ENCODE results near the gene KIAA0513.

Gene KIAA0513

GRCh38 chr16:85074225-85074914 lies 46.8 kb downstream of the KIAA0513 start:
- DNase-seq (ENCODE audit: low spot score): no peak

- DNase-seq (ENCODE audit: low spot score): no peak
Observed at GRCh38 chr16:85075236-85075924, 47.8 kb downstream of the KIAA0513 start.

GRCh38 chr16:85077039-85077438 lies 49.4 kb downstream of the KIAA0513 start:
- DNase-seq (ENCODE audit: low spot score): no peak

- no peak for DNase-seq (ENCODE audit: low spot score)
Observed at GRCh38 chr16:85077576-85078125, 50.1 kb downstream of the KIAA0513 start.

GRCh38 chr16:85078226-85078625 lies 50.6 kb downstream of the KIAA0513 start:
- no peak for DNase-seq (ENCODE audit: low spot score)

GRCh38 chr16:85078952-85079351 lies 51.4 kb downstream of the KIAA0513 start:
- DNase-seq (ENCODE audit: low spot score): no peak

- no peak for DNase-seq (ENCODE audit: low spot score)
Observed at GRCh38 chr16:85079785-85080570, 52.4 kb downstream of the KIAA0513 start.

- DNase-seq (ENCODE audit: low spot score): no peak
Observed at GRCh38 chr16:85081038-85081437, 53.4 kb downstream of the KIAA0513 start.

- DNase-seq (ENCODE audit: low spot score): no peak
Observed at GRCh38 chr16:85081765-85082164, 54.2 kb downstream of the KIAA0513 start.

- DNase-seq (ENCODE audit: low spot score): no peak
Observed at GRCh38 chr16:85082173-85083050, 54.8 kb downstream of the KIAA0513 start.

GRCh38 chr16:85083051-85083639 lies 55.5 kb downstream of the KIAA0513 start:
- no peak for DNase-seq (ENCODE audit: low spot score)

GRCh38 chr16:85084841-85085510 lies 57.4 kb downstream of the KIAA0513 start:
- no peak for DNase-seq (ENCODE audit: low spot score)

GRCh38 chr16:85085721-85086120 lies 58.1 kb downstream of the KIAA0513 start:
- no peak for DNase-seq (ENCODE audit: low spot score)

- DNase-seq (ENCODE audit: low spot score): peak; percentile 79
Observed at GRCh38 chr16:85086347-85087291, 59.0 kb downstream of the KIAA0513 start.

GRCh38 chr16:85087899-85088569 lies 60.4 kb downstream of the KIAA0513 start:
- DNase-seq (ENCODE audit: low spot score): no peak

- DNase-seq (ENCODE audit: low spot score): no peak
Observed at GRCh38 chr16:85088570-85089199, 61.1 kb downstream of the KIAA0513 start.

GRCh38 chr16:85089525-85089924 lies 61.9 kb downstream of the KIAA0513 start:
- DNase-seq (ENCODE audit: low spot score): no peak

- no peak for DNase-seq (ENCODE audit: low spot score)
Observed at GRCh38 chr16:85090181-85090580, 62.6 kb downstream of the KIAA0513 start.

Data from RKO (cell line).